Activated naive CD8-positive, alpha-beta T cell treated with anti-CD3 and anti-CD28 coated beads, Interleukin-2, amount 50 U/mL, for 24 hours (primary cell): ENCODE measurements around the gene GLP2R.

Source experiments
- ATAC-seq: fragments of 150-1000 bp; cut with Tn5 transposase; one replicate; pipeline ENCODE4 v1.10.0; 2021
- DNase-seq: peaks from one replicate; pipeline ENCODE4 v3.0.0; 2021
- H3K27ac Mint-ChIP-seq: one replicate; pipeline ENCODE4 v1.8.0; 2021; ENCODE audit warnings: mild to moderate bottlenecking, mixed read lengths
- H3K27me3 Mint-ChIP-seq: one replicate; pipeline ENCODE4 v1.8.0; 2021; ENCODE audit warnings: mixed read lengths
- H3K36me3 Mint-ChIP-seq: one replicate; pipeline ENCODE4 v1.8.0; 2021; ENCODE audit warnings: low read depth, mixed read lengths
- H3K4me1 Mint-ChIP-seq: one replicate; pipeline ENCODE4 v1.8.0; 2021; ENCODE audit warnings: mixed read lengths
- H3K4me3 Mint-ChIP-seq: one replicate; pipeline ENCODE4 v1.8.0; 2021; ENCODE audit warnings: mild to moderate bottlenecking, moderate library complexity, mixed read lengths
- H3K9me3 Mint-ChIP-seq: one replicate; pipeline ENCODE4 v1.8.0; 2021; ENCODE audit warnings: mixed read lengths

The GLP2R gene

GRCh38 chr17:9855036-9855435 is 29.3 kb downstream of the GLP2R start:
- peaks cover 4% of the 10 kb centered on the region for H3K9me3 Mint-ChIP-seq
- no peak overlapping the region for H3K4me3 Mint-ChIP-seq
- DNase-seq (no peak), ATAC-seq (no peak)
- H3K4me1 Mint-ChIP-seq: no peaks in the 10 kb centered on the region
- no peak overlapping the region for H3K27ac Mint-ChIP-seq
- H3K27me3 Mint-ChIP-seq: peaks cover 11% of the 10 kb centered on the region
- H3K36me3 Mint-ChIP-seq: no peaks in the 10 kb centered on the region

GRCh38 chr17:9859781-9860180 is 34.1 kb downstream of the GLP2R start:
- peaks cover 2% of the 10 kb centered on the region for H3K27me3 Mint-ChIP-seq
- no peaks in the 10 kb centered on the region for H3K4me1 Mint-ChIP-seq
- no peaks in the 10 kb centered on the region for H3K36me3 Mint-ChIP-seq

DNA sequence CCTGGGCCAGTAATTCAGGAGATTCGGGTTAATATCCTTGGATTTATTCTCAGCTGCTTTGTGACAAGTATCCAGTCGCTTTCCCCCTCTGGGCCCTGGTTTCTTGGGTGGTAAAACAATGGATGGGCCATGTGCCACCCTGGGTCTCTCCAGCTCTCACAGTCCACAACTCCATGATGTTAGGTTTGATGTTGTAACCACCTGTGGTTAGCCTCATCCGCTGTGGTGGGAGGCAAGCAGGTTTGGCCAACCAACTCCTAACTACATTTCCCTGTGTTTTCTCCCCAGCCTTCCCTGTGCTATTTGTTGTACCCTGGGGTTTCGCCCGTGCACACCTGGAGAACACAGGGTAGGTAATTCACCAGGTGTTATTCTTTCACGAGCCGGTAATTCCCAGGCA is 35.1 kb downstream of the GLP2R start:
- H3K4me1 Mint-ChIP-seq: no peaks in the 10 kb centered on the region
- peaks cover 14% of the 10 kb centered on the region for H3K9me3 Mint-ChIP-seq
- no peak overlapping the region for H3K4me3 Mint-ChIP-seq
- ATAC-seq (no peak), DNase-seq (no peak)
- no peaks in the 10 kb centered on the region for H3K36me3 Mint-ChIP-seq
- peaks cover 2% of the 10 kb centered on the region for H3K27me3 Mint-ChIP-seq
- H3K27ac Mint-ChIP-seq: no peak overlapping the region

More at GRCh38 chr17:9859781-9860180, 34.1 kb downstream of the GLP2R start:
- DNase-seq: no peak
- H3K9me3 Mint-ChIP-seq: peaks cover 8% of the 10 kb centered on the region
- ATAC-seq: no peak
- H3K27ac Mint-ChIP-seq: no peak overlapping the region
- H3K4me3 Mint-ChIP-seq: no peak overlapping the region

GRCh38 chr17:9862220-9862619 is 36.5 kb downstream of the GLP2R start:
- H3K36me3 Mint-ChIP-seq: no peaks in the 10 kb centered on the region
- no peak overlapping the region for H3K4me3 Mint-ChIP-seq
- H3K4me1 Mint-ChIP-seq: no peaks in the 10 kb centered on the region
- H3K9me3 Mint-ChIP-seq: peaks cover 14% of the 10 kb centered on the region
- no peak overlapping the region for H3K27ac Mint-ChIP-seq
- ATAC-seq: no peak
- H3K27me3 Mint-ChIP-seq: peaks cover 2% of the 10 kb centered on the region
- no peak for DNase-seq

- H3K9me3 Mint-ChIP-seq: peaks cover 14% of the 10 kb centered on the region
- no peak overlapping the region for H3K4me3 Mint-ChIP-seq
- no peaks in the 10 kb centered on the region for H3K36me3 Mint-ChIP-seq
- H3K27ac Mint-ChIP-seq: no peak overlapping the region
- H3K4me1 Mint-ChIP-seq: no peaks in the 10 kb centered on the region
- peaks cover 2% of the 10 kb centered on the region for H3K27me3 Mint-ChIP-seq
- no peak for ATAC-seq
- DNase-seq: no peak
Observed at GRCh38 chr17:9862949-9863348, 37.2 kb downstream of the GLP2R start.

- ATAC-seq (no peak), DNase-seq (no peak)
- no peak overlapping the region for H3K4me3 Mint-ChIP-seq
- no peak overlapping the region for H3K27ac Mint-ChIP-seq
- peaks cover 11% of the 10 kb centered on the region for H3K9me3 Mint-ChIP-seq
- H3K27me3 Mint-ChIP-seq: no peaks in the 10 kb centered on the region
- H3K36me3 Mint-ChIP-seq: no peaks in the 10 kb centered on the region
- H3K4me1 Mint-ChIP-seq: no peaks in the 10 kb centered on the region
Observed at GRCh38 chr17:9865586-9865985, 39.9 kb downstream of the GLP2R start.

DNA sequence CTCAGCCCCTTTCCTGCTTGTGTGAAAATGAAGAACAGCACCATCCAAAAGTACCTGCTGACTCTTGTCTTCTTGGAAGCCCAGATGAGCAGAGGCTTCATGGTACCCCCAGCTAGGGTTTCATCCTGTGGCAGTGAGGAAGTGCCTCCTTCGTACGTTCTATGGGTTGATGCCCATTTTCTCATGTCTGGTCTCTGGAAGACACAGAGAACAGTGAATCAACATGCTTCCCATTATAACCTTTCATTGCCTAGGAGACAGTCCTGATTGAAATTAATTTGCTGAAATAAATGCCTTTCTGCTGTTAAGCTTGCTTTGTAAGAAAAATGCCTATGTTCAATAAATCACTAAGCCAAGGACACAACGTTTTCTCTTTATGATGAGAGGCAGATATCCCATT is 42.8 kb downstream of the GLP2R start:
- peaks cover 6% of the 10 kb centered on the region for H3K9me3 Mint-ChIP-seq
- peaks cover 3% of the 10 kb centered on the region for H3K27me3 Mint-ChIP-seq
- no peak overlapping the region for H3K27ac Mint-ChIP-seq
- no peaks in the 10 kb centered on the region for H3K36me3 Mint-ChIP-seq
- ATAC-seq (no peak), DNase-seq (no peak)
- H3K4me3 Mint-ChIP-seq: no peak overlapping the region
- H3K4me1 Mint-ChIP-seq: no peaks in the 10 kb centered on the region

GRCh38 chr17:9872852-9873251 is 47.1 kb downstream of the GLP2R start:
- no peak overlapping the region for H3K4me3 Mint-ChIP-seq
- ATAC-seq (no peak), DNase-seq (no peak)
- no peaks in the 10 kb centered on the region for H3K9me3 Mint-ChIP-seq
- no peaks in the 10 kb centered on the region for H3K36me3 Mint-ChIP-seq
- H3K27ac Mint-ChIP-seq: no peak overlapping the region
- H3K4me1 Mint-ChIP-seq: no peaks in the 10 kb centered on the region
- peaks cover 5% of the 10 kb centered on the region for H3K27me3 Mint-ChIP-seq

DNA sequence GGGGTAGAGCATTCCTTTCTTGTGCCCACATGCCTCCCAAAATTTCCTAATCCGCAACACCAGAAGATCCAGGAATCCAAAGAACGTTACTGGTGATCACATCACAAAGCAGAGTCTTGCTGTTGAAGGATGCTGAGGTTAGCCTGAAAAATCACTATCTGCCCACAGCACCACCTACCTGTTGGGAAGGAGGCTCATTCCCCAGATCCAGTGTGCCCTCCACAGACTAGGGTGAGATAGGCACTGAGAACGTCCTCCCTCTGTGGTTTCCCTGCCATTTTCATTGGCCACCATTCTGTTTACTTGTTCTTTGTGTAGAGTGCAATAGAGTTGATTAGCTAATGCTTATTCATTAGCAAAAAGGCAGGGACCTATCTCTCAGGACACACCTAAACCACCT is 49.0 kb downstream of the GLP2R start:
- DNase-seq (no peak), ATAC-seq (no peak)
- Mint-ChIP-seq H3K4me3 (no peak overlapping the region), H3K27me3 (peaks cover 5% of the 10 kb centered on the region), H3K9me3 (no peaks in the 10 kb centered on the region), H3K4me1 (no peaks in the 10 kb centered on the region), H3K27ac (no peak overlapping the region), H3K36me3 (no peaks in the 10 kb centered on the region)

DNA sequence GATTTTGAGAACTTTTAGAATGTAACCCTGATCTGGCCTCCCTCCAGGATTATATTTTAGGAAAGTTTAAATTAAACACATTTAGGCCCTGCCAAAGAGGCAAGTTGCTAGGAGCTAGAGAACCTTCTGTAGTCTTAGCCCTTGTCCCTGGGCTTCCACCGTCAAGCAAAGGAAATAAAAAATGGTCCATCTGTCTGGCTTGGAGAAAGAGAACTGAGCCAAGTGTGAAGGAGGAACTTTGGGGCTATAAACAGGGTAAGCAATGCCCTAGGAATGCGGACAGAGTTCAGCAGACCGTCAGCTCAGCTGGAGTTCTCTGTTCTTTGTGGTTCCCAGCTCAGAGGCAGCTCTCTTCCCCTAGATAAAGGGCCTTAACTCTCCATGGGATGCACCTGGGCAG is 49.7 kb downstream of the GLP2R start:
- Mint-ChIP-seq H3K36me3 (no peaks in the 10 kb centered on the region), H3K4me1 (no peaks in the 10 kb centered on the region), H3K4me3 (no peak overlapping the region), H3K9me3 (no peaks in the 10 kb centered on the region), H3K27ac (no peak overlapping the region), H3K27me3 (peaks cover 5% of the 10 kb centered on the region)
- DNase-seq: no peak
- ATAC-seq: no peak

- peaks cover 2% of the 10 kb centered on the region for H3K27me3 Mint-ChIP-seq
- H3K27ac Mint-ChIP-seq: no peak overlapping the region
- ATAC-seq (no peak), DNase-seq (no peak)
- H3K4me1 Mint-ChIP-seq: no peaks in the 10 kb centered on the region
- H3K36me3 Mint-ChIP-seq: peaks cover 2% of the 10 kb centered on the region
- no peak overlapping the region for H3K4me3 Mint-ChIP-seq
- H3K9me3 Mint-ChIP-seq: peaks cover 14% of the 10 kb centered on the region
Observed at GRCh38 chr17:9878356-9878755, 52.6 kb downstream of the GLP2R start.

DNA sequence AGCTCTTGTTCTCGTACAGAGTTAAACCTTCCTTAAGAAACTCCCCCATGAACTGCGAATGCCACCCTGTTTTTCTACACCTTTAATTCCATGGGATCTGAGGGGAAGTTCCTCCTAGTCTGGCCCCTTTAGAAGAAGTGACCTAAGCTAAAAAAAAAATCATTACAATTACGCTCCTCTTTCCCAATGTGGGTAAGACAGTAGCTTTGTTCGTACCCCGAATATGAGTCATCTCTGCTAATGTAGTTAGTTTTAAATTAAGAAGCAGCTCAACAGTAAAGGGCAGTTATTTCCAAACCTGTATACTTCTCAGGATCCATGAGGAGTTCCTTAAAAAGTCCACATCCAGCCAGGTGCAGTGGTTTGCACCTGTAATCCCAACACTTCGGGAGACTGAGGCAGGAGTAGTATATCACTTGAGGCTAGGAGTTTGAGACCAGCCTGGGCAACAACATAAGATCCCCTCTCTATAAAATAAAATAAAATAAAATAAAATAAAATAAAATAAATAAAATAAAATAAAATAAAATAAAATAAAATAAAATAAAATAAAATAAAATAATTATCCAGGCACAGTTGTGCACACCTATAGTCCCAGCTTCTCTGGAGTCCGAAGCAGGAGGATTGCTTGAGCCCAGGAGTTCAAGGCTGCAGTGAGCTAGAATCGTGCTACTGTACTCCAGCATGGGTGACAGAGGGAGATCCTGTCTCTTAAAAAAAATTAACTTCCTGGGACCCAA is 53.2 kb downstream of the GLP2R start:
- peaks cover 2% of the 10 kb centered on the region for H3K27me3 Mint-ChIP-seq
- peaks cover 2% of the 10 kb centered on the region for H3K36me3 Mint-ChIP-seq
- H3K9me3 Mint-ChIP-seq: peaks cover 18% of the 10 kb centered on the region
- H3K4me1 Mint-ChIP-seq: no peaks in the 10 kb centered on the region
- ATAC-seq: no peak
- DNase-seq: no peak
- H3K27ac Mint-ChIP-seq: no peak overlapping the region
- no peak overlapping the region for H3K4me3 Mint-ChIP-seq

DNA sequence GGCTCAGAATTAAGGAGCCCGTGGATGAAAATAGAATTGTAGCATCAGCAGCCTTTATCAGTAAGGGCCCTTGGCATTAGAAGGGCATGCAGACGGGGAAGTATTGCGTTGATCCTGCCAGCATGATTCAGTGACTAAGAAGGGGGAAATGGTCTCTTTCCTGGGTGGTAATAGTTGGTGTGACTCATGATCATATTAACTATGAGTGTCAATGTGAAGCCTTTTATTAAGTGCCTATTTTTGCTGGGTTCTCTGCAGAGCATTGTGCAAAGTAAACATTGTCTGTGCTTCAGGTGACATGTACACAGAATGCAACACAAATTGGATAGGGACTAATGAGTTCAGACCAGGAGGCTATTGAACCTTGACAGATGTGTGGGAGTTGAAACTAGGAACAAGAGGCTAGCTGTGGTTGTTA is 54.9 kb downstream of the GLP2R start:
- H3K27me3 Mint-ChIP-seq: peaks cover 2% of the 10 kb centered on the region
- H3K9me3 Mint-ChIP-seq: peaks cover 18% of the 10 kb centered on the region
- DNase-seq (no peak), ATAC-seq (no peak)
- no peak overlapping the region for H3K4me3 Mint-ChIP-seq
- H3K4me1 Mint-ChIP-seq: no peaks in the 10 kb centered on the region
- peaks cover 2% of the 10 kb centered on the region for H3K36me3 Mint-ChIP-seq
- H3K27ac Mint-ChIP-seq: no peak overlapping the region

- ATAC-seq: no peak
- H3K27ac Mint-ChIP-seq: no peak overlapping the region
- peaks cover 2% of the 10 kb centered on the region for H3K36me3 Mint-ChIP-seq
- no peak for DNase-seq
- no peaks in the 10 kb centered on the region for H3K4me1 Mint-ChIP-seq
- no peak overlapping the region for H3K4me3 Mint-ChIP-seq
- no peaks in the 10 kb centered on the region for H3K27me3 Mint-ChIP-seq
- H3K9me3 Mint-ChIP-seq: peaks cover 18% of the 10 kb centered on the region
Observed at GRCh38 chr17:9883451-9883850, 57.7 kb downstream of the GLP2R start.

DNA sequence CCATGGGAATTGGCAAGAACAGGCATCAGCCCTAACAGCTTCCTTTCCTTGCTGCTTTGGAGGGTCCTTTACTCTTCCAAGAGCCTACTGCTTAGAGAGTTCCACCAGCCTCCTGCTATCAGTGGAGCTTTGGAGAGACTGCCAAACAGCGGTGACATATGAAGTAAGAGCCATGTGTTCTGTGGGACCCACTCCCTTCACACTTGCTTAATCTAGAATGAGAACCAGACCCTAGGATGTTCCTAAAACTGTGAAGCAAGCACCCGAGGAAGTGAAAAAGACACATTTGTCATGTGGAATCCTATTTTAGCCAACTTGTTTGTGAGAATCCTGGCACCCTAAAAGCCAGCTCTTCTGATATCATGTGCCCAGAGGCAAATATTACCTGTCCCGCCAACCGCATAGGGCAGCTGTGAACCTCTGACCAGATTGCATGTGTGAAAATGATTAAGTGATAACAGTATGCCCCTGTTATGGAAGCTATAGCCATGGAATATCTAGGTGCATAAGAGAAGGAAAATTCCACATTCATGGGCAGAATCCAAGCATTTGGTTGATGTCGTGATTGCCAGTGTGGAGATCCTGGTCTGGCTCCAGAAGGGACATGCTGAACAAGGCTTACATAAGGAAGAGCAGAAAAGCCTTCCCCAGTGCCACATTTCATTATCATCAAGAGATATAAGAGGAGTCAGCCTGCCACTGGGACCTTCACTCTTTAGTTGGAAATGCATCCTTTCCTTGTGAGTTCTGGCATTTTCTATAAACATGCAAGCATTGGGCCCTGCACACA is 60.6 kb downstream of the GLP2R start:
- Mint-ChIP-seq H3K4me1 (no peaks in the 10 kb centered on the region), H3K9me3 (peaks cover 18% of the 10 kb centered on the region), H3K4me3 (no peak overlapping the region), H3K27me3 (no peaks in the 10 kb centered on the region), H3K36me3 (peaks cover 2% of the 10 kb centered on the region), H3K27ac (no peak overlapping the region)
- no peak for DNase-seq
- ATAC-seq: no peak
